ENCODE results near the gene CAMSAP3.

GRCh38 chr19:7582446-7582845, 13.2 kb upstream of the CAMSAP3 start:
- TF ChIP-seq CTCF (conservative IDR thresholded peaks at IDR 0.05) = no peak
- no peak for TF ChIP-seq ZFX (IDR thresholded peaks at IDR 0.05)

Measured in C4-2B (cell line).